HepG2 (cell line): ENCODE data around the gene SYNJ2. TPM values are rescaled to one million over a fixed set of nuclear protein-coding genes. Genes with fewer than 3 reads are reported as not detected.
A peak's percentile ranks its signal among the peaks of the same experiment; 100 is the strongest.

Experiments
- ADNP ChIP-seq: sonication (generic); formaldehyde crosslinking; IDR thresholded peaks from 2 replicates; pipeline ENCODE4 v1.4.0; 2020; ENCODE audit warnings: missing genetic modification reagents
- BRCA1 ChIP-seq: sonication (generic); formaldehyde crosslinking; IDR thresholded peaks from 2 replicates; pipeline ENCODE4 v1.4.0; 2020; ENCODE audit warnings: missing genetic modification reagents
- ESRRA ChIP-seq: sonication (generic); formaldehyde crosslinking; IDR thresholded peaks from 2 replicates; pipeline ENCODE4 v1.5.1; 2020; ENCODE audit warnings: mild to moderate bottlenecking, low read depth, missing genetic modification reagents
- ETV5 ChIP-seq: IDR thresholded peaks from 2 replicates; pipeline ENCODE4 v1.6.1; 2018; ENCODE audit warnings: missing biosample characterization, missing genetic modification reagents, inconsistent platforms, borderline replicate concordance
- HNF1A ChIP-seq, 2 experiments: sonication (generic) in 1 of 2; formaldehyde crosslinking in 1 of 2; IDR thresholded peaks; 2 replicates each; pipeline versions ENCODE4 v1.4.0 to v1.6.1; 2016 to 2020; ENCODE audit warnings: borderline replicate concordance in 1 of 2, low read depth in 1 of 2, mild to moderate bottlenecking in 1 of 2, missing genetic modification reagents in 1 of 2
- JARID2 ChIP-seq: sonication (generic); formaldehyde crosslinking; IDR thresholded peaks from 2 replicates; pipeline ENCODE4 v1.8.1; 2023; ENCODE audit warnings: missing genetic modification reagents, inconsistent platforms; ENCODE audit not compliant: insufficient replicate concordance
- JUND ChIP-seq: sonication (generic); formaldehyde crosslinking; IDR thresholded peaks from 2 replicates; pipeline ENCODE4 v1.8.0; 2022; ENCODE audit warnings: mild to moderate bottlenecking, missing genetic modification reagents
- KAT7 ChIP-seq: IDR thresholded peaks from 2 replicates; pipeline ENCODE4 v1.6.1; 2018; ENCODE audit warnings: borderline replicate concordance, missing compliant biosample characterization
- MATR3 ChIP-seq: sonication (generic); formaldehyde crosslinking; IDR thresholded peaks from 2 replicates; pipeline ENCODE4 v1.4.0; 2020; ENCODE audit warnings: missing genetic modification reagents
- MYNN ChIP-seq: sonication (generic); formaldehyde crosslinking; IDR thresholded peaks from 2 replicates; pipeline ENCODE4 v1.4.0; 2020; ENCODE audit warnings: mild to moderate bottlenecking, low read depth, missing genetic modification reagents
- NRL ChIP-seq: sonication (generic); formaldehyde crosslinking; IDR thresholded peaks from 2 replicates; pipeline ENCODE4 v1.5.0; 2020; ENCODE audit warnings: missing genetic modification reagents, mild to moderate bottlenecking, moderate library complexity, borderline replicate concordance
- PITX1 ChIP-seq: sonication (generic); formaldehyde crosslinking; IDR thresholded peaks from 2 replicates; pipeline ENCODE4 v1.5.1; 2020; ENCODE audit warnings: mild to moderate bottlenecking, missing genetic modification reagents
- PRDM4 ChIP-seq: sonication (generic); formaldehyde crosslinking; IDR thresholded peaks from 2 replicates; pipeline ENCODE4 v1.9.0; 2021; ENCODE audit warnings: missing genetic modification reagents, borderline replicate concordance
- SAP130 ChIP-seq: IDR thresholded peaks from 2 replicates; pipeline ENCODE4 v1.6.1; 2016; ENCODE audit warnings: low read depth
- SP2 ChIP-seq: sonication (generic); formaldehyde crosslinking; IDR thresholded peaks from 2 replicates; pipeline ENCODE4 v1.5.1; 2020; ENCODE audit warnings: mild to moderate bottlenecking, missing genetic modification reagents
- SP5 ChIP-seq: IDR thresholded peaks from 2 replicates; pipeline ENCODE4 v1.6.1; 2016; ENCODE audit warnings: low read depth, borderline replicate concordance
- TGIF2 ChIP-seq: IDR thresholded peaks from 2 replicates; pipeline ENCODE4 v1.6.1; 2016; ENCODE audit warnings: control low read depth, missing compliant biosample characterization
- ZBTB7B ChIP-seq: sonication (generic); formaldehyde crosslinking; IDR thresholded peaks from 2 replicates; pipeline ENCODE4 v1.4.0; 2020; ENCODE audit warnings: missing genetic modification reagents
- ZNF224 ChIP-seq: sonication (generic); formaldehyde crosslinking; IDR thresholded peaks from 2 replicates; pipeline ENCODE4 v1.5.0; 2020; ENCODE audit warnings: mild to moderate bottlenecking, missing genetic modification reagents
- ZNF343 ChIP-seq: sonication (generic); formaldehyde crosslinking; IDR thresholded peaks from 2 replicates; pipeline ENCODE4 v1.4.0; 2020; ENCODE audit warnings: mild to moderate bottlenecking, missing genetic modification reagents
- ZNF503 ChIP-seq: sonication (generic); formaldehyde crosslinking; IDR thresholded peaks from 2 replicates; pipeline ENCODE4 v1.4.0; 2020; ENCODE audit warnings: missing genetic modification reagents
- ZNF614 ChIP-seq: IDR thresholded peaks from 2 replicates; pipeline ENCODE4 v1.6.1; 2018; ENCODE audit warnings: missing biosample characterization, missing genetic modification reagents, inconsistent platforms, borderline replicate concordance
- ZNF703 ChIP-seq: sonication (generic); formaldehyde crosslinking; IDR thresholded peaks from 2 replicates; pipeline ENCODE4 v1.5.1; 2020; ENCODE audit warnings: missing genetic modification reagents, mild to moderate bottlenecking, moderate library complexity, borderline replicate concordance
- ZNF792 ChIP-seq: IDR thresholded peaks from 2 replicates; pipeline ENCODE4 v1.6.1; 2016
- polyA plus RNA-seq, 8 experiments: library from polyadenylated mRNA; depleted of rRNA in 3 of 8; stranded (reverse) in 7 of 8; unstranded in 1 of 8; fragments of >200 nt; fragmentation: Illumina TruSeq in 4 of 8; extraction: Trizol in 4 of 8; gene quantifications; 2 replicates each; pipeline versions ENCODE4 v1.2.1 to v1.2.3, GENCODE V29; 2011 to 2016; ENCODE audit warnings: low read depth in 4 of 8, missing spikeins in 1 of 8, mixed read lengths in 1 of 8; ENCODE audit not compliant: insufficient read depth in 1 of 8
- total RNA-seq, 5 experiments: library from RNA; depleted of rRNA; stranded (reverse); fragments of >200 nt; fragmentation: Illumina TruSeq; extraction: Trizol; gene quantifications; 2 replicates each; pipeline ENCODE4 v1.2.3, GENCODE V29; 2016; ENCODE audit warnings: low read depth in 1 of 5

SYNJ2 gene
- total and polyA plus RNA-seq, 2 of the 13 experiments (the other 11 are each of a cell fraction or from before 2014, with no cell fraction given), result 39.1 to 57.6 TPM

- no peak for TF ChIP-seq MYNN (CRISPR knock-in tag)
- no peak for TF ChIP-seq PRDM4 (CRISPR knock-in tag)
- no peak for TF ChIP-seq SP5 (CRISPR knock-in tag)
- no peak for TF ChIP-seq ZNF343 (CRISPR knock-in tag)
- peak; percentile 85; the same call in 1 of the 2 replicates for TF ChIP-seq TGIF2 (CRISPR knock-in tag)
- TF ChIP-seq NRL (CRISPR knock-in tag), result no peak; the same call in 1 of the 2 replicates
- TF ChIP-seq SP2 (CRISPR knock-in tag), result no peak
- peak; percentile 44 for TF ChIP-seq JARID2 (CRISPR knock-in tag)
- TF ChIP-seq HNF1A (IDR thresholded peaks at IDR 0.05; ENCODE audit: low read depth), result no peak
- TF ChIP-seq HNF1A (CRISPR knock-in tag; IDR thresholded peaks at IDR 0.05; ENCODE audit: borderline replicate concordance), result no peak
- no peak for TF ChIP-seq ESRRA (CRISPR knock-in tag)
- no peak for TF ChIP-seq ZNF703 (CRISPR knock-in tag)
- no peak for TF ChIP-seq MATR3
- no peak for TF ChIP-seq BRCA1 (CRISPR knock-in tag)
- TF ChIP-seq JUND, result no peak
- no peak for TF ChIP-seq ZNF614 (CRISPR knock-in tag)
- TF ChIP-seq SAP130 (CRISPR knock-in tag), result no peak
- TF ChIP-seq PITX1, result no peak
- TF ChIP-seq ZNF224 (CRISPR knock-in tag), result no peak
- TF ChIP-seq ZNF503, result no peak
- TF ChIP-seq ZNF792 (CRISPR knock-in tag), result no peak
- no peak for TF ChIP-seq ADNP (CRISPR knock-in tag)
- TF ChIP-seq KAT7 (CRISPR knock-in tag), result no peak
- no peak for TF ChIP-seq ZBTB7B (CRISPR knock-in tag)
- no peak for TF ChIP-seq ETV5 (CRISPR knock-in tag)
Observed at GRCh38 chr6:157981132-157981394, 600 bp upstream of the SYNJ2 start (continued).
